MCF 10A (cell line): Measurements from ENCODE around the gene NACC2. TPM values are rescaled to one million over a fixed set of nuclear protein-coding genes. Genes with fewer than 3 reads are reported as not detected.

Experiments used
- BruUV-seq: library from RNA; stranded (reverse); fragments of 400-500 nt; replicated peaks from 2 replicates; lab custom pipeline; 2021; lab: Mats Ljungman, UMichigan
- CTCF ChIA-PET: fragments of 300-600 bp; sonication (Branson Sonifier 250); formaldehyde crosslinking; extraction: SDS; loops from one replicate; lab custom pipeline; 2021; ENCODE audit warnings: antibody characterized with exemption, inconsistent platforms; lab: Yijun Ruan, JAX
- POLR2A ChIA-PET: fragments of 300-600, 350-650 bp; sonication (Branson Sonifier 250); formaldehyde crosslinking; extraction: SDS; loops from one replicate; lab custom pipeline; 2020; ENCODE audit warnings: antibody characterized with exemption, inconsistent platforms; lab: Yijun Ruan, JAX
- DNase-seq: peaks from one replicate; pipeline ENCODE4 v3.0.0-alpha.2; 2018; ENCODE audit not compliant: unreplicated experiment
- H3K27ac Mint-ChIP-seq: one replicate; pipeline ENCODE4 v1.8.0; 2022; ENCODE audit warnings: mild to moderate bottlenecking, low read depth, mixed read lengths; ENCODE audit not compliant: unreplicated experiment
- H3K27me3 Mint-ChIP-seq: one replicate; pipeline ENCODE4 v1.8.0; 2022; ENCODE audit warnings: mixed read lengths; ENCODE audit not compliant: insufficient read depth, unreplicated experiment
- H3K36me3 Mint-ChIP-seq: one replicate; pipeline ENCODE4 v1.8.0; 2022; ENCODE audit warnings: mild to moderate bottlenecking, moderate library complexity, mixed read lengths; ENCODE audit not compliant: insufficient read depth, unreplicated experiment
- H3K4me1 Mint-ChIP-seq: one replicate; pipeline ENCODE4 v1.8.0; 2022; ENCODE audit warnings: mixed read lengths; ENCODE audit not compliant: insufficient read depth, unreplicated experiment
- H3K4me3 Mint-ChIP-seq: one replicate; pipeline ENCODE4 v1.8.0; 2022; ENCODE audit warnings: mild to moderate bottlenecking, moderate library complexity, mixed read lengths; ENCODE audit not compliant: unreplicated experiment
- H3K9me3 Mint-ChIP-seq: one replicate; pipeline ENCODE4 v1.8.0; 2022; ENCODE audit warnings: mixed read lengths; ENCODE audit not compliant: unreplicated experiment
- intact Hi-C: fragments of 100-400 bp; cut with micrococcal nuclease; formaldehyde crosslinking; loops from 2 replicates; pipeline ENCODE4 v1.14.1; 2022
- total RNA-seq: library from RNA; stranded (reverse); gene quantifications from 2 replicates; pipeline ENCODE4 v1.2.3, GENCODE V29; 2022
- TF ChIP-seq, protein P1 (sequence below): fragments of 200-600 bp; IDR thresholded peaks from one replicate; pipeline ENCODE4 v1.8.0; 2022; ENCODE audit warnings: antibody characterized with exemption, mild to moderate bottlenecking; ENCODE audit not compliant: unreplicated experiment

Gene NACC2
- total RNA-seq, 1 experiment from 2014 or later: 16.5 TPM

GRCh38 chr9:136136127-136136925, 41.2 kb upstream of the NACC2 start:
- Mint-ChIP-seq H3K27ac (no peak overlapping the region), H3K27me3 (peaks cover 21% of the 10 kb centered on the region), H3K36me3 (no peaks in the 10 kb centered on the region), H3K4me1 (no peaks in the 10 kb centered on the region), H3K9me3 (no peaks in the 10 kb centered on the region), H3K4me3 (no peak overlapping the region)
- BruUV-seq: no TSS peak
- TF ChIP-seq, protein P1, sequence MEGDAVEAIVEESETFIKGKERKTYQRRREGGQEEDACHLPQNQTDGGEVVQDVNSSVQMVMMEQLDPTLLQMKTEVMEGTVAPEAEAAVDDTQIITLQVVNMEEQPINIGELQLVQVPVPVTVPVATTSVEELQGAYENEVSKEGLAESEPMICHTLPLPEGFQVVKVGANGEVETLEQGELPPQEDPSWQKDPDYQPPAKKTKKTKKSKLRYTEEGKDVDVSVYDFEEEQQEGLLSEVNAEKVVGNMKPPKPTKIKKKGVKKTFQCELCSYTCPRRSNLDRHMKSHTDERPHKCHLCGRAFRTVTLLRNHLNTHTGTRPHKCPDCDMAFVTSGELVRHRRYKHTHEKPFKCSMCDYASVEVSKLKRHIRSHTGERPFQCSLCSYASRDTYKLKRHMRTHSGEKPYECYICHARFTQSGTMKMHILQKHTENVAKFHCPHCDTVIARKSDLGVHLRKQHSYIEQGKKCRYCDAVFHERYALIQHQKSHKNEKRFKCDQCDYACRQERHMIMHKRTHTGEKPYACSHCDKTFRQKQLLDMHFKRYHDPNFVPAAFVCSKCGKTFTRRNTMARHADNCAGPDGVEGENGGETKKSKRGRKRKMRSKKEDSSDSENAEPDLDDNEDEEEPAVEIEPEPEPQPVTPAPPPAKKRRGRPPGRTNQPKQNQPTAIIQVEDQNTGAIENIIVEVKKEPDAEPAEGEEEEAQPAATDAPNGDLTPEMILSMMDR: no peak
- CTCF ChIA-PET: interaction anchor here (0.8 to 1.0 kb wide), 3 partner anchors 14 to 122 kb away, joined by 3 to 5 read pairs (median 3); no protein-coding TSS in a partner anchor
- intact Hi-C loops: no loop called here
- no peak for DNase-seq
- POLR2A ChIA-PET: no interaction called here

DNA sequence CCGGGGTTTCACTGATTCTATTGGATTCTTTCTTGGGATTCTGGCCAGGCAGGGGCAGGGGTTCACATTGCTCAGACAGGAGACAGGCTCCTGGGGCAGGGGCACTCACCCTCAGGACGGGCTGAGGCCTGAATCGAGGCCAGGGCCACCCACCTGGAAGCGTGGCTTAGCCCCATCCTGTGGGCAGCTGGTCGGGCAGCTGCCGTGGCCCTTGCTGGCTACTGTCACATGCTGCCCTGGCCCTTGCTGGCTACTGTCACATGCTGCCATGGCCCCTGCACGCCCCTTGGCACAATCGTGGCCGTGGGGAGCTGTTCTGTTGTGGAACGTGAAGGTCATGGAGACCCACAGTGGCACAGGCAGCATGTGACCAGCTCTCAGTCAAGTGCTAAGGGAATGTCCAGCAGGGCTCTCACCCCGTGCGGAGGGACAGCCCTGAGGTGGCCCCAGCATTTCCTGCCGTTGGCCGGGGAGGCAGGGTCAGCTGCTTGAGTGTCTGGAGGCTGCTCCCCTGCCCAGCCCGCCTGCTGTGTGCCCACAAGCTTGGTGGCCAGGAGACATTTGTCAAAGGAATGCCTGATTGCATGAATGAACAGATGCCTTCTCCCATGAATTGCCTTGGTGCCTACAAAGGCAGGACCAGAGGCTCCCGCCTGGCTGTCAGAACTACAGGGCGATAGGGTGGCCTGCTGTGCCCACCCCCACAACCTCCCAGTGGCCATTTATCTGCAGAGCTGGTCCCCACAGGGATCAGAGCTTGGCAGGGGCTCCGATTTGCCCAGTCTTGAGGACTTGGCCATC, 40.4 kb upstream of the NACC2 start:
- Mint-ChIP-seq H3K27ac (no peak overlapping the region), H3K9me3 (no peaks in the 10 kb centered on the region), H3K4me1 (no peaks in the 10 kb centered on the region), H3K36me3 (no peaks in the 10 kb centered on the region), H3K27me3 (peaks cover 29% of the 10 kb centered on the region), H3K4me3 (no peak overlapping the region)
- intact Hi-C loops: no loop called here
- TF ChIP-seq, protein P1: no peak
- ChIA-PET POLR2A (interaction anchor here (0.6 kb wide), 1 partner anchor 22 kb away, joined by 3 read pairs; no protein-coding TSS in a partner anchor), CTCF (interaction anchor here (0.8 to 1.0 kb wide), 2 partner anchors 13 to 121 kb away, joined by 3 to 5 read pairs; no protein-coding TSS in a partner anchor)
- BruUV-seq: no TSS peak
- DNase-seq: no peak

- TF ChIP-seq, protein P1: no peak
- no peak overlapping the region for H3K27ac Mint-ChIP-seq
- BruUV-seq: no TSS peak
- intact Hi-C loops: no loop called here
- ChIA-PET CTCF (interaction anchor here (0.5 kb wide), 1 partner anchor 271 kb away, joined by 3 read pairs; no protein-coding TSS in a partner anchor), POLR2A (interaction anchor here (0.5 to 0.7 kb wide), 2 partner anchors 14 to 537 kb away, joined by 3 read pairs; no protein-coding TSS in a partner anchor)
- peaks cover 44% of the 10 kb centered on the region for H3K27me3 Mint-ChIP-seq
- DNase-seq: no peak
- H3K4me3 Mint-ChIP-seq: no peak overlapping the region
- peaks cover 7% of the 10 kb centered on the region for H3K36me3 Mint-ChIP-seq
- no peaks in the 10 kb centered on the region for H3K4me1 Mint-ChIP-seq
- no peaks in the 10 kb centered on the region for H3K9me3 Mint-ChIP-seq
These were observed 38.9 kb upstream of the NACC2 start for GRCh38 chr9:136133959-136134484.
